ENCODE results near the gene PEX5L.

The PEX5L gene

GRCh38 chr3:179745716-179746115 lies 291.0 kb downstream of the PEX5L start:
- Histone ChIP-seq H3K9ac (no peak overlapping the region), H3K27me3 (ENCODE audit: insufficient read depth, low read depth) (no peaks in the 10 kb centered on the region), H3K36me3 (ENCODE audit: insufficient read depth) (no peaks in the 10 kb centered on the region), H2AFZ (ENCODE audit: low read depth) (no peak overlapping the region), H3K79me2 (ENCODE audit: insufficient read depth, low read depth) (no peaks in the 10 kb centered on the region), H3K4me1 (ENCODE audit: low read depth, poor library complexity, severe bottlenecking) (no peaks in the 10 kb centered on the region), H3K4me3 (IDR thresholded peaks at IDR 0.05; ENCODE audit: insufficient read depth, low read depth, low read length) (no peak overlapping the region), H4K20me1 (ENCODE audit: insufficient read depth) (no peaks in the 10 kb centered on the region), H3K4me2 (no peak overlapping the region), H3K27ac (no peak overlapping the region)
- TF ChIP-seq CTCF (conservative IDR thresholded peaks at IDR 0.05; ENCODE audit: low read depth, low read length), result no peak

- Histone ChIP-seq H3K27ac (no peak overlapping the region), H3K9ac (no peak overlapping the region), H3K4me3 (IDR thresholded peaks at IDR 0.05; ENCODE audit: insufficient read depth, low read depth, low read length) (no peak overlapping the region), H2AFZ (ENCODE audit: low read depth) (no peak overlapping the region), H3K4me1 (ENCODE audit: low read depth, poor library complexity, severe bottlenecking) (no peaks in the 10 kb centered on the region), H3K4me2 (no peak overlapping the region), H3K36me3 (ENCODE audit: insufficient read depth) (no peaks in the 10 kb centered on the region), H3K79me2 (ENCODE audit: insufficient read depth, low read depth) (no peaks in the 10 kb centered on the region), H4K20me1 (ENCODE audit: insufficient read depth) (no peaks in the 10 kb centered on the region), H3K27me3 (ENCODE audit: insufficient read depth, low read depth) (no peaks in the 10 kb centered on the region)
- no peak for TF ChIP-seq CTCF (conservative IDR thresholded peaks at IDR 0.05; ENCODE audit: low read depth, low read length)
These were observed 291.7 kb downstream of the PEX5L start for GRCh38 chr3:179745079-179745478.

All from KMS-11 (cell line).